PC-9 (cell line): Measurements from ENCODE around the gene HBQ1.

ENCODE experiments used
- EZH2 ChIP-seq: fragments of 200-600 bp; sonication (generic); IDR thresholded peaks from 2 replicates; pipeline ENCODE4 v1.8.0; 2017; ENCODE audit warnings: antibody characterized with exemption, low read depth
- TF ChIP-seq, protein P1 (sequence below): fragments of 200-600 bp; sonication (generic); conservative IDR thresholded peaks from 2 replicates; pipeline ENCODE4 v1.6.1; 2017; ENCODE audit warnings: mixed run types, antibody characterized with exemption, mild to moderate bottlenecking, moderate library complexity

DNA sequence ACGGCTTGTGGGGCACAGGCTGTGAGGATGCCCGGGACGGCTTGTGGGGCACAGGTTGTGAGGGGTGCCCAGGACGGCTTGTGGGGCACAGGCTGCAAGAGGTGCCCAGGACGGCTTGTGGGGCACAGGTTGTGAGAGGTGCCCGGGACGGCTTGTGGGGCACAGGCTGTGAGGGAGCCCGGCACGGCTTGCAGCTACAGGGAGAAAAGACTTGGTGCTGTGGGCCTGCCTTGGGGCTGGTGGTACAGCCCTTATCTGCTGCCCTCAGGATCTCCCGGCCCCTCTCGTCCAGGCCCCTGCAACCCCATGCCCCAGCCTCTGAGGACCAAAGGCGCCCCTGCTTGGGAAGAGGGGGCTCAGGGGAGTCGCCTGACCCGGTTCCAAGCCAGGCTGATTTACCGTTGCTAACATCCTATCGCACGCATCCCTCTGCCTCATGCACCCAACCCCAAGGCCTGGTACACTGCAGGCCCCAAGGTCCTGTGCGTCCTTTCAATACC is 19.5 kb upstream of the HBQ1 start:
- TF ChIP-seq, protein P1, sequence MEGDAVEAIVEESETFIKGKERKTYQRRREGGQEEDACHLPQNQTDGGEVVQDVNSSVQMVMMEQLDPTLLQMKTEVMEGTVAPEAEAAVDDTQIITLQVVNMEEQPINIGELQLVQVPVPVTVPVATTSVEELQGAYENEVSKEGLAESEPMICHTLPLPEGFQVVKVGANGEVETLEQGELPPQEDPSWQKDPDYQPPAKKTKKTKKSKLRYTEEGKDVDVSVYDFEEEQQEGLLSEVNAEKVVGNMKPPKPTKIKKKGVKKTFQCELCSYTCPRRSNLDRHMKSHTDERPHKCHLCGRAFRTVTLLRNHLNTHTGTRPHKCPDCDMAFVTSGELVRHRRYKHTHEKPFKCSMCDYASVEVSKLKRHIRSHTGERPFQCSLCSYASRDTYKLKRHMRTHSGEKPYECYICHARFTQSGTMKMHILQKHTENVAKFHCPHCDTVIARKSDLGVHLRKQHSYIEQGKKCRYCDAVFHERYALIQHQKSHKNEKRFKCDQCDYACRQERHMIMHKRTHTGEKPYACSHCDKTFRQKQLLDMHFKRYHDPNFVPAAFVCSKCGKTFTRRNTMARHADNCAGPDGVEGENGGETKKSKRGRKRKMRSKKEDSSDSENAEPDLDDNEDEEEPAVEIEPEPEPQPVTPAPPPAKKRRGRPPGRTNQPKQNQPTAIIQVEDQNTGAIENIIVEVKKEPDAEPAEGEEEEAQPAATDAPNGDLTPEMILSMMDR = no peak
- no peak for TF ChIP-seq EZH2
